Brain microvascular endothelial cell (primary cell): ENCODE measurements around the gene DENND5B.
"Not testable (repeated sequence)": the region's sequence is repeated elsewhere in the genome, so short reads cannot be mapped to it uniquely, and the experiment has no call there.

Source experiments
- DNase-seq: peaks from one replicate; pipeline ENCODE4 v3.0.0-alpha.2; 2020
- H3K27ac ChIP-seq: fragments of 250-450 bp; sonication (Bioruptor Pico); 2 replicates; pipeline ENCODE4 v1.5.1; 2020; ENCODE audit warnings: mild to moderate bottlenecking, moderate library complexity
- H3K27me3 ChIP-seq: fragments of 250-450 bp; sonication (Bioruptor Pico); replicated peaks from 2 replicates; pipeline ENCODE4 v1.5.1; 2020; ENCODE audit warnings: mild to moderate bottlenecking
- H3K36me3 ChIP-seq: fragments of 250-450 bp; sonication (Bioruptor Pico); replicated peaks from 2 replicates; pipeline ENCODE4 v1.5.1; 2020; ENCODE audit warnings: mild to moderate bottlenecking
- H3K4me3 ChIP-seq: 2 replicates; pipeline ENCODE4 v1.5.1; 2011; ENCODE audit warnings: low read depth, mild to moderate bottlenecking, control low read depth, low read length, moderate library complexity
- CTCF ChIP-seq: IDR thresholded peaks from 2 replicates; pipeline ENCODE4 v1.5.1; 2011; ENCODE audit warnings: low read depth, mild to moderate bottlenecking, moderate library complexity, low read length, control low read depth, inconsistent platforms; ENCODE audit errors: missing control alignments
- in situ Hi-C: cut with HindIII; loops from 2 replicates; pipeline ENCODE4 v1.10.0; 2017; ENCODE audit warnings: low sequenced_read_pairs, low pct_ligation_motif_present

The DENND5B gene

GRCh38 chr12:31508436-31509150, 82.3 kb downstream of the DENND5B start:
- no peaks in the 10 kb centered on the region for H3K36me3 ChIP-seq
- no peak for DNase-seq
- in situ Hi-C loops = no loop called here
- no peak overlapping the region for H3K27ac ChIP-seq
- no peaks in the 10 kb centered on the region for H3K27me3 ChIP-seq
- TF ChIP-seq CTCF = no peak
- H3K4me3 ChIP-seq = no peak overlapping the region

DNA sequence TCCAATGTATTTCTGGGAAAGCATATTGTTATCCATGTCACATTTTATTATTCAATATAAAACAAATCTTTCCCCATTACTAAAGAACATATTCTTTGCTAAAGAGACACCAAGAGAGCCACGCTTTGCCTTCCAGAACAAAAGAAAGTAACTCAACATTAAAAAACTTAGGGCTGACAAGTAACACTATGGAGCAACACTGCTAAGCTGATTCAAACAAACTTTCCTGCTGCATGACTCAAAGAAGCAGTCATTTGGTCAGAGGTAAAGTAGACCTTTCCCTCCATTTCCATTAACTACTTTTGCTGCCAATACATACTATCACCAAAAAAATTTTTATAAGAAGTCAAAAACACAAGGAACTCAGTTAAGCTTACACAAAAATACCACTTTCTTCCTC, 83.0 kb downstream of the DENND5B start:
- no peak for TF ChIP-seq CTCF
- in situ Hi-C loops = no loop called here
- no peak for DNase-seq
- Histone ChIP-seq H3K4me3 (no peak overlapping the region), H3K27me3 (no peaks in the 10 kb centered on the region), H3K27ac (no peak overlapping the region), H3K36me3 (no peaks in the 10 kb centered on the region)

- Histone ChIP-seq H3K27me3 (no peaks in the 10 kb centered on the region), H3K4me3 (no peak overlapping the region), H3K27ac (peak overlapping the region; percentile 16), H3K36me3 (no peaks in the 10 kb centered on the region)
- DNase-seq = peak; percentile 50
- in situ Hi-C loops = no loop called here
- no peak for TF ChIP-seq CTCF
These were observed 84.2 kb downstream of the DENND5B start for GRCh38 chr12:31506515-31507306.

GRCh38 chr12:31504625-31505222, 86.2 kb downstream of the DENND5B start:
- no peaks in the 10 kb centered on the region for H3K36me3 ChIP-seq
- no peak overlapping the region for H3K4me3 ChIP-seq
- no peak for TF ChIP-seq CTCF
- DNase-seq = no peak
- in situ Hi-C loops = no loop called here
- H3K27ac ChIP-seq = no peak overlapping the region
- no peaks in the 10 kb centered on the region for H3K27me3 ChIP-seq

DNA sequence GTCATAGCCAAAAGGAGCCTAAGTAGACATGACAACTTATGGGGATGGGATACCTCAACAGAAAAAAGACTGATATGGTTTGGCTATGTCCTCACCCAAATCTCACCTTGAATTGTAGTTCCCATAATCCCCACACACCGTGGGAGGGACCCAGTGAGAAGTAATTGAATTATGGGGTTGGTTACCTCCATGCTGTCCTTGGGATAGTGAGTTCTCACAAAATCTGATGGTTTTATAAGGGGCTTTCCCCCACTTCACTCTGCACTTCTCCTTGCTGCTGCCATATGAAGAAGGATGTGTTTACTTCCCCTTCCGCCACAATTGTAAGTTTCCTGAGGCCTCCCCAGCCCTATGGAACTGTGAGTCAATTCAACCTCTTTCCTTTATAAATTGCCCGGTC, 89.9 kb downstream of the DENND5B start:
- H3K27ac ChIP-seq, H3K36me3 ChIP-seq, H3K4me3 ChIP-seq, H3K27me3 ChIP-seq, in situ Hi-C loops, DNase-seq: not testable (repeated sequence)

- no peak for DNase-seq
- no peak for TF ChIP-seq CTCF
- Histone ChIP-seq H3K27me3 (no peaks in the 10 kb centered on the region), H3K36me3 (no peaks in the 10 kb centered on the region), H3K27ac (no peak overlapping the region), H3K4me3 (no peak overlapping the region)
- in situ Hi-C loops = no loop called here
These were observed 91.4 kb downstream of the DENND5B start for GRCh38 chr12:31499567-31499966.
